Stimulated activated CD4-positive, alpha-beta T cell treated with anti-CD3 and anti-CD28 coated beads, Interleukin-1b, Interleukin-23, amount 100 ng/mL, for 4 hours (primary cell): ENCODE measurements around the gene ERVFRD-1.
A peak's percentile ranks its signal among the peaks of the same experiment; 100 is the strongest.

Experiments used
- DNase-seq, 2 donors: peaks; one replicate each; pipeline ENCODE4 v3.0.0-alpha.2; 2020; ENCODE audit warnings: low read depth in 2 of 2

The ERVFRD-1 gene, protein sequence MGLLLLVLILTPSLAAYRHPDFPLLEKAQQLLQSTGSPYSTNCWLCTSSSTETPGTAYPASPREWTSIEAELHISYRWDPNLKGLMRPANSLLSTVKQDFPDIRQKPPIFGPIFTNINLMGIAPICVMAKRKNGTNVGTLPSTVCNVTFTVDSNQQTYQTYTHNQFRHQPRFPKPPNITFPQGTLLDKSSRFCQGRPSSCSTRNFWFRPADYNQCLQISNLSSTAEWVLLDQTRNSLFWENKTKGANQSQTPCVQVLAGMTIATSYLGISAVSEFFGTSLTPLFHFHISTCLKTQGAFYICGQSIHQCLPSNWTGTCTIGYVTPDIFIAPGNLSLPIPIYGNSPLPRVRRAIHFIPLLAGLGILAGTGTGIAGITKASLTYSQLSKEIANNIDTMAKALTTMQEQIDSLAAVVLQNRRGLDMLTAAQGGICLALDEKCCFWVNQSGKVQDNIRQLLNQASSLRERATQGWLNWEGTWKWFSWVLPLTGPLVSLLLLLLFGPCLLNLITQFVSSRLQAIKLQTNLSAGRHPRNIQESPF

DNA sequence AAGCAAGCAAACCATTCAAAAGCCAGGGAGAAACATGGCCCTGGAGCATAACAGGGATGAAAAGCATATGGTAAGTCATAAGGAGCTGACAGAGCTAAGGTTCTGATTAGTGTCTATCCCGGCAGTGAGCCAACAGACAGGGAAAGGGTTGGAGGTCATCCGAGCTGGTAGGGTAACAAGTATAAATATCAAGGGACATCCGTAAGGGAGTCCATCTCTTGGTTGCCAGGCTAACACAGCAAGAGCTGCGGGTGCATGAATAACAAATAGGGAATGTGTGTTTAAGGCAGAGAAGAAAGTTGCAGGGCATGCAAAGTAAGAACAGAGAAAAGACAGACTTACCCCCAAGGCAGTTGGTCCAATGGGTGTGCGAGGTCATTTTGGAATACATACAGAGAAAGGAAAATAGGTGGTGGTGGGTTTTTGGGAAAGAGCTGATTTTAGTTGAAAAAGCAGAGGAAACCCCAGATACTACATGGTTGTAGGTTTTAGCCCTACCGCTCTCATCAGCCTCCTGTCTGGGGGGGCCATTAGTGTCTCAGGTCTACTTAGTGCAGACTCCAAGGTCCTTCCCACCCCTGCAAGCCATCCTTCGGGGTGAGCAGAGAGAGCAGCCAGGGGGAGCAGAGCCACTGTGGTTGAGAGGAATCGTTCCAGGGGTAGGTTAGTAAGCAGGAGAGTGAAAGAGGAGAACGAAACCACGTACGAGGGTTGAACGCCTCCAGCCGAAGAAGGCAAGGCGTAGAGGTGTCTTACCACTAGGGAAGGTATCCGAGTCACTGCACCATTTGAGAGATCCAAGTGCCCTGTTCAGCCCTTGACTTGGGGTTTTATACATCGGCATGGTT is at the start of gene ERVFRD-1:
Gene ERVFRD-1 (minus strand): TSS at position 805 of the 848 bp plus-strand sequence. CDS start 6,415 bp downstream, outside the sequence.
- DNase-seq: no peak

DNA sequence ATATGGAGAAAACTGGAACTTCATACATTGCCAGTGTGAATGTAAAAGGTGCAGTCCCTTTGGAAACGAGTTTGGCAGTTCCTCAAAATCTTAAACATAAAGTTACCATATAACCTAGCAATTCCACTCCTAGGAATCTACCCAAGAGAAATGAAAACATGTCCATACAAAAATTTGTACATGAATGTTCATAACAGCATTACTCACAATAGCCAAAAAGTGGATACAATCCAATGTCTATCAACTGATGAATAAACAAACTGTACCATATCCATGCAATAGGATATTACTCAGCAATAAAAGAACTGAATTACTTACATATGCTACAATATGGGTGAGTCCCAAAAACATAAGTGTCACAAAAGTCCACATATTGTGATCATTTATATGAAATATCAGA is 48.7 kb upstream of the ERVFRD-1 start:
- no peak for DNase-seq

DNA sequence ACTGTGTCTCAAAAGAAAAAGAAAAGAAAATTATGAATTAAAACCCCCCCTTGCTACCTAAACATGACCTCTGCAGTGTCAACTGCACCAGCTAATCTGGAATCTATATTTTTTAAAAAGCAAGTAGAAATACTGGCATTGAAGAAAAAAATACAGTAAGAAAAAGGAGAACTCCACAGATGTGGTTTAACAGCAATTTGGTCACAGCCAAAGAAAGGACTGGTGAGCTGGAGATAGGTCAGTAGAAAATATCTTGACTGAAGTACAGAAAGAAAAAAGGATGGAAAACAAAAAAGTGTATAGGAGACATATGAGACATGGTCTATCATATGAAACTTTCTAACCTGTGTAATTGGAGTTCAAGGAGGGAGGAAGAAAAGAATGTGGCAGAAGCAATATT is 44.1 kb upstream of the ERVFRD-1 start:
- no peak for DNase-seq

DNA sequence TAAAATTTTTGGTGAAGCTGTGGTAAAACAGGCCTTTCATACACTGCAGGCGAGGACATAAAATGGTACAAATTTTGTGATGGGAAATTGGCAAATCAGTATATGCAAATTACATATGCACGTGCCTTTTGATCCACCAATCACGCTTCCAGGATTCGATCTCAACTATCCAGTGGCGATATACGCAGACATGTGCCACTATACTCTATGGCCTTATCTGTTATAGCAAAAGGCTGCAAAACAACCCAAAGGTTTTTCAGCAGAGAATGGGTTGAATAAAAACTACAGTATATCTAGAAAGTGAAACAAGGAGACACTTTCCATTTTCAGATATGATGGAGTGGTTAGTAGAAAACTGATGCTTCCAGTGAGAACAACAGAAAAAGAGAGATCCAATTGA is 41.9 kb upstream of the ERVFRD-1 start:
- no peak for DNase-seq

DNA sequence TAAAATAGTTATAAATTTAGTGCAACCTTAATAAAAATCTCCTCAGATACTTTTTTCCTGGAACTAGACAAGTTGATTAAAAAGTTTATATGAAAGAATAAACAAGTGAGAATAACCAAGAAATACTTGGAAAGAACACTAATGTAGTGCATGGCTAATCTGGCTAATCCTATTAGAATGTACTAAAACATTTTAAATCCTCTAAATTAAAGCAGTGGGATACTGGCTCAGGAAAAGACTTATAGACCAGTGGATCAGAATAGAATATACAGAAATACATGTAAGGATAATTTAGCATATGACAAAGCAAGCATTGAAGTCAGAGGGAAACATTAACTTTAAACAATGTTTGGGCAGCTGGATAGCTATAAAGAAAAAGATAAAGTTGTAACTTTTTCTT is 41.1 kb upstream of the ERVFRD-1 start:
- DNase-seq: no peak

DNA sequence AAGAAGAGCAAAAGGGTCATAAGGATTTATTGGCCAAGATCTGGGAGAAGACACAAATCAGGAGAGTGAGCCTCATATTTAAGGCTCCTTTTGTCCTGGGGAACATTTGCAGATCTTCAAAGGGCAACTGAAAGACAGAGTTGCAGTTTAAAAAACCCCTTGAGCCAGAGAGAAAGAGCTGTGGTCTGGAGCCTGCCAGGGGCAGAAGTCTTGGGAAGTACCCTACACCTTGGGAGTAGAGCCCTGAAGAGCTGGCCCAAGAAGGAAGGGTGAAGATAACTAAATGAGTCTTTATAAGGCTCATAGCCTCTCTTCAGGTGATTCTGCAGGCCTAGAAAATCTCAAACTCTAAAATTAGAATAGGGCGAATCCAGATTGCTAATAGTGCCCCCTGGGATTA is 40.0 kb upstream of the ERVFRD-1 start:
- DNase-seq: no peak

DNA sequence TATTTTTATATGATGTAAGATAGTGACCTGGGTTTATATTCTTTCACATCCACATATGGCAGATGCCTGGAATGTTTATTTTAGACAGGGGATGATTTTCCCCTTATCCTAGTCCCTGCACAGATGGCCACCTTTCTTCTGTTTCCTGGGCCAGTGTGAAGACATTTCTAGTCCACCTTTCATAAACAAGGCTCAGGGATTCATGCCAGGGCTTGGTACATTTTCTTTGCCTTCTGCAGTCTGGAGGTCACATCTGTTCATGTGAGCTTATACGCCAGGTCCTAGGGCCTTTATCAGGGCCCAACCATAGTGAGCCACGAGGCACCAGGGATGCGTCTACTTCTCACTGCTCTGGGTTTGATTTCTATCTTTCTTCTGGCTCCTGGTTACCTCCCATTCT is 38.0 kb upstream of the ERVFRD-1 start:
- DNase-seq: no peak

DNA sequence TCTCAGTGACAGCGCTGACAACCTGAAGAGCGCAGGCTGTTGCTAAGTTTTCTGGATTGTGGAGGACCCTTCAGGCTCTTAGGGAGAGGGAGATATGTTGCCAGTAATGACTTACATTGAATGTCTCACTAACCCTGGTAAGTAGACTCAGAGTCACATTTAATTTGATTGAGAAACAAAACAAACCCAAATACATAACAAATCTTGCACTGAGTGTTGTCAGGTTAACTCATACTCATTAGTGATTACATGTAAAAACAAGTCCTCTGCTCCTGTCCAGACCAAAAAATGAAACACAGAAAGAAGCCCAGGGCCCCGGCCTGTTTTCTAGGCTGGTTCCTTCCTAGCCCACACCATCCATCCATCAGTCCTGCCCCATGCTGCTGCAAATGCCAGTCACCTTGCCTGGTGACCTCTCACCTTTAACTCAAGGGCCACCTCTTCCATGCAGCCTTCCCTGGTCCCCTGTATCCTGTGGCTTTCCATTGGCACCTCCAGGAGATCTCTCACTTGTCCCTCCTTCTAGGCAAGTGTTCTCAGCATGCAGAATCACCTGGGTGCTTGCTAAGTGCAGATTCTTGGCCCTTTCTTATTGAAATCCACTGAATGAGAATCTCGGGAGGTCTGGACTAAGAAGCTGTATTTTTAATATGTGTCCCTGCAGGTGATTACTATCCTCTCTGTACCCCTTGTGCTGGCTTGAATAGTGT is 34.7 kb upstream of the ERVFRD-1 start:
- no peak for DNase-seq

DNA sequence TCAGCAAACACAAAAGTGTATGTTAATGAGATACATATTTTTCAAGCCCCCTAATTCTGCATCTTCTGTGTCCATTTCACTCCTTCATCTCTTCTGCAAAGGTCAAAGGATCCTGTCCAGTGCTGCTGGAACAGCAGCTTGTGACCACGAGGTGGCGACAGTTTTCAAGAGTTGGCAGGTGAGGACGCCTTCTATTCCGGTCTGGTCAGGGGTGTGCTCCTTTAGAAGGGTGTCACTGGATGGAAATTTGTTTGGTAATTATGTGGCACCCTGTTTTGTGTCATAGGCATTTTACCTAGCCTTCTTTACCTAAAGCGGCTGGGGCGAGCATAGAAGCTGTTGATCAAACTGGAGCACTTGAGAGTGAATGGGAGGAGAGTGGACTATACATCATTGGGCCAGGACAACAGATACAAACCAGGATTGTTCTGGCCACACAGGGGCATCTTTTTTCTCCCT is 32.9 kb upstream of the ERVFRD-1 start:
- peak; percentile 67 to 70 for DNase-seq

DNA sequence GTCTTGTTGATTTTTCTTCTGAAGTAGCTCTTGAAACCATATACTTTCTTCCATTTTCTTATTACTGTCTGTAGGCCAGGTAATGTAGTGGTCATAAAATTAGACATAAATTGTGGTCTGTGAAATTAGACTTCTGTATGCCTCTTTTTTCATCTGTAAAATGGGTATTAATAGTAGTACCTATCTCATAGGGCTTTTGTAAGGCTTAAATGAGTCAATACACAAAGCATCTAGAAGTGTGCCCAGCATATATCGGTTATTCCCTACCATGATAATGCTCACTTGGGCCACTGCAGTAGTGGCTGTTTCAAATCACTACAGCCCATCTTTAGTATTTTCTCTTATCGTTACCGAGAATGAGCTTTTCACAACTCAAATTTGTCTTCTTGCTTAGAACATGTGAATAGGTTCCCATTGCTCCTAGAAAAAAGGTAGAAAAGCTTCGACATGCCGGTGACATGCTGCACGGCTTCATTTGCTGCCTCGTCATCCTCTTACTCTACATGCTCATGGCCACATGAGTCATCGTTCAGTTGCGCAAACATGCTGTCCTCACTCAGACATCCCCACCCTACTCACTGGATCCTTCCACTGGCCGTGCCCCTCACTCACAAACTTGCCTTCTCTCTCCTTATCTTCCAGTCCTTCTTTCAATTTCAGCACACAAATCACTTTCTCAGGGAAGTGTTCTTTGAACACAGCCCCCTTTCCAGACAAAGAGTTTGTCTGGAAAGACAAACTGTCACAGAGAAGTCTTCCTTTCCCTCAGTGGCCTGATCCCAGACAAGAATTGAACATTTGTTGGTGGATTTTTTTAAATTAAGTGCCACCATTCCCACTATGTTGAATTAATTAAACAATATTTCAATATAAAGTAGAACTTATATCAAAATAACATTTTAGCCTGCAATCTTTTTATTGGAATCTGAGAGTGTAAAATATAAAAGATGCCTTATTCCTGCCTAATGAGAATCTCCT is 32.2 kb upstream of the ERVFRD-1 start:
- DNase-seq: no peak

DNA sequence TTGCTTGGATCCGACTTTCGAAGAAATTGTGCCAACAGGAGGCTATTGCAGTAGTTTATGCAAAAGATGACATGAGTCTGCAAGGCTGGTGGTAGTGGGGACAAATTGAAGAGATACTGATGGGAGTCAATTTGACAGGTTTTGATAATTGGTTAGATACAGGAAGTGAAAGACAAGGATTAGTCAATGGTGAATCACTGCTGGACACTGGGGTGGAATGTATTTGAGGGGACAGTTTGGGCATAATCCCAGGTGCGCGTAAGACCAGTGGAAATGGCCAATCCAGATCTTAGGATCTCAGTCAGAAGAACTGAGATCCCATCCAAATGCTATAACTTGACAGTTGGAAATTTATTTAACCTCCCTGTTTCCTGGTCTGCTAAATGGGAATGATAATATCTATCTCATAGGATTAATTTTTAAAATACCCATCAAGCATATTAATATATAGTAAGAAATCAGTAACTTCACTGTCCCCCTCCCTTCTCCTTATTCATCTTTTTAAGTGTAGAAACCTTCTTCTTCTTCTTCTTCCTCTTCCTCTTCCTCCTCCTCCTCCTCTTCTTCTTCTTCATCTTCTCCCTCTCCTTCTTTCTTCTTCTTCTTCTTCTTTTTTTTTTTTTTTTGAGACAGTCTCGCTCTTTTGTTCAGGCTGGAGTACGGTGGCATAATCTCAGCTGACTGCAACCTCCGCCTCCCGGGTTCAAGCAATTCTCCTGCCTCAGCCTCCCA is 30.9 kb upstream of the ERVFRD-1 start:
- no peak for DNase-seq

DNA sequence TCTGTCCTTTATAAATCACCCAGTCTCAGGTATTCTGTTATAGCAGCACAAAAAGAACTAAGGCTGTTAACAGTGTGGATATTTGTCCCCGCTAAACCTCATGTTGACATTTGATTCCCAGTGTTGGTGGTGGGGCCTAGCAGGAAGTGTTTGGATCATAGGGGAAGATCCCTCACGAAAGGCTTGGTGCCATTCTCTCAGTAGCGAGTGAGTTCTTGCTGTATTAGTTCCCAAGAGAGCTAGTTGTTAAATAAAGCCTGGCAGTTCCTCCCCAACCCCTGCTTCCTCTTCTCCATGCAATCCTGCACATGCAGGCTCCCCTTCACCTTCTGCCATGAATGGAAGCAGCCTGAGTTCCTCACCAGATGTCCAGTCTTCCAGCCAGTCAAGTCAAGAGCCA is 29.8 kb upstream of the ERVFRD-1 start:
- DNase-seq: no peak

DNA sequence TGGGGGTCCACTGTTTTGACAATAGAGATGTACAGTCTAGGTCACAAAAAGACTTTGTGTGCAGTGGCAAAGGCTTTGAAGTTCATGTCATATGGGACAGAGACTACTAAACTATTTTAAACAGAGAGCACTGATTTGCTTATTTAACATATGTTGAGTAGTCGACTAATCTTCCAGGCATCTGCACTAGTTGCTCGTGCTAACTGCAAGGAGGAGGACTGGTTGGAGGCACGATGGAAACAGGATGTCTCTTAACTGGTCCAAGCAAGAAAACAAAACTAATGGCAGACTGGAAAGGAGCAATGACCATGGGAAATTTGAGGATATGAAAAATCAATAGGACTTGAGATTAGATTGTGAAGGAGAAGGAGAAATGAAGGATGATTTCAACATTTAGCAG is 28.5 kb upstream of the ERVFRD-1 start:
- DNase-seq: no peak

DNA sequence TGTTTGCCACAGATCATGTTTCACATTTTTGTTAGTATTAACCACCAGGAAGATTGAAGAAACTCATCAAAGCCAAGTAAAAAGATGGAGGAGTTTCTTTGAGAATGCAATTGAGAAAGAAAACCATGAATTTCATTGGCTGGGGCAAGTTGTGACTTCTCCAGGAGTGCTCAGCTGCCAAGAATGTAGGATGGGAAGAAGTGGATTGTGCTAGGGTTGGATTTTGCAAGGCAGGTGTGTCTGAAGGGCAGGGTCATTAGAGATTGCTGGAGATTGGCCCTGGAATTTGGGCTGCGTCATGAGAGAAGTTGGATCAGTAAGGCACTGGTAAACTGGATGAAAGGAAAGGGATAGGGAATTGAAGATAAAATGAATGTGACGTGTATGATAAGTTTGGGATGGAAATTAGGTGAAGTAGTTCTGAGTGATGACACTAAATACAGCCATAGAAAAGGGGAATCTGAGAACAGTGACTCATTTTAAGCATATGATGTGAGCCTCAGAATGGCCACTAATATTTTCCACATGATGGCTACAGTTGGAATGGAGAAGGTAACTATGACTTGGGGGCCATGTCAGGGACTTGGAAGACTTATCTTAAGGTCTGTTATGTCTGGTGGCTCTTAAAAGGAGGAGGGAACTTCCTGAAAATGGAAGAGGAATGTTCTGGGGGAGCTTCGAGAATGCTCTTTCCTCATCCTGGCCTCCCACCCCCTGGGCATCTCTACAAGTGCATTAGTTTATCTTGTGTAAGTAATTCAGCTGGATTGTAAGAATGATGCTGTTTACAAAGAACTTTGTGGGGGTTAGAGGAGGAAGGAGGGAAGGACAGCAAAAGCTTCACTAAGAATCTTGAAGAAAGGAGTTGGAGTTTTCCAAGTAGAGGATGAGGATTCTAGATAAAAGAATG is 27.8 kb upstream of the ERVFRD-1 start:
- no peak for DNase-seq

DNA sequence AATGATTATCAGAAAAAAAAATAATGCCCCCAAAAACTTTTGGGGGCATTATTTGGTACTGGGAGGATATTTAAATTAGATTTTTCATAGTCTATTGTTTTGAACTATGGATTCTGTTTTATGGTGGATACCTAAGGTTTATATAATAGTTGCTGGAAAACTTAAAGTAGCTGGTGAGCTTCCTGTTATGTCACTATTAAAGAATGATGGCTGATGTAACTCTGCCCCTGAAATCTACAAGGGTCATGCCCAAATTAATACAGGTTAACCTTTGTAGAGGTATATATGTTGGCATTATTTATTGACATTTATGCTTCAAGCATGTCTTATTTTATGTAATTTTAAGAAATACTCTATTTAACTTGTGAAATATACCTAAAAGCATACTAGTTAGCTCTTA is 25.3 kb upstream of the ERVFRD-1 start:
- DNase-seq: no peak

DNA sequence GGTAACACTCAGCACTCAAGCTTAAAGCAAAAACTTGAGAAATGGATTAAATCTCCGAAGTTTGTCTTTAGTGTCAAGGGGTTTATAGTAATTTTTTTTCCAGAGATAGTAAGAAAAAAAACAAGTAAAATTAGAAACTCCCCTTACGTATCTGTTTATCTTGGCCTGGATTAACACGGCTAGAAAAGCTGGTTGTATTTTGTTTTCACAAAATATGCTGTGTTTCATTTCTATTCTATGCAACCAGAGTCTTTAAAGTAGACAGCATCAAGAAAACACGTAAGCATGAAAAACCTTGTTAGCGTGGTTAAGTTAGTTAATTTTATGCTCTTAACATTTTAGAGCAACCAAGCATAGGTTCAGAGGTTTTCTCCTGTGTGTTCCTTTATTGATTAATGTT is 21.8 kb upstream of the ERVFRD-1 start:
- no peak for DNase-seq

DNA sequence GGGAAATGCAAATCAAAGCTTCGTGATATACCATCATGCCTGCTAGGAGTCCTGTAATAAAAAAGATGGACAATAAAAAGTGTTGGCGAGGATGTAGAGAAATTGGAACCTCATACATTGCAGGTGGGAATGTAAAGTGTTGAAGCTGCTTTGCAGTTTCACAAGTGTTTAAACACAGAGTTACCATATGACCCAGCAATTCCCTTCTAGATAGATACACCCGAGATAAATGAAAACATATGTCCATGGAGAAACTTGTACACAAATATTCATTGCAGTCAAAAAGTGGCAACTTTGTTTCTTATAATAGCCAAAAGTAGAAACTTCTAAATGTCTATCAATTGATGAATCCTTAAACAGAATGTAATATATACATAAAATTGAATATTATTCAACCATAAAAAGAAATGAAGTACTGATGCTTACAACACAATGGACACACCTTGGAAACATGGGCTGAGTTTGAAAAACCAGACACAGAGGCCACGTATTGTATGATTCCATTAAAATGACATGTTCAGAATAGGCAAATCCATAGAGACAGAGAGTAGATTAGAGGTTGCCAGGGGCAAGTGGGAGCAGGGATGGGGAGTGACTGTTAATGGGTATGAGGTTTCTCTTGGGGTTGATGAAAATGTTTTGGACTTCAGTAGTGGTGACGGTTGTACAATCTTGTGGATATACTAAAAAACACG is 20.8 kb upstream of the ERVFRD-1 start:
- DNase-seq: no peak

DNA sequence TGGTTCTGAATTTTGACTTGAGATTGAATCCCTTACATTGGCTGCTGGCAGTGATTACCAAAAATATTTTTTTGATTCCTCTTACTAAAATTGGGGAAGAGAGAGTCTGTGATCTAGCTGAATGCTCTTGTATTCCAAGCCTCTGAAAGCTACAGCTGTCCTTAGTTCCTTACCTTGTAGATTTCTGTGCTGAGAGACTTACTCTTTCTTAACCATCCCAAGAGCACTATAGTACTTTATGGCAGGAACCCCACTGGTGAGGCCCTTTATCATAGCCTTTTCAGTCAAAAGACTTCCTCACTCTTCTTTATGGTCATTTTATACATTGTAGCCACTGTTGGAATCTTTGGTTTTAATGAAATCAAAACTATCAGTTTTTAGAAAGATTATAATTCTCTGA is 19.1 kb upstream of the ERVFRD-1 start:
- no peak for DNase-seq
